ENCODE measurements around the gene TMEM191C. TPM values are rescaled to one million over a fixed set of nuclear protein-coding genes. Genes with fewer than 3 reads are reported as not detected.
A peak's percentile ranks its signal among the peaks of the same experiment; 100 is the strongest.
"Not testable (repeated sequence)": the region's sequence is repeated elsewhere in the genome, so short reads cannot be mapped to it uniquely, and the experiment has no call there.

Gene TMEM191C
- 1 to 10 TPM; 2.1 to 3.4 (median 3.2) TPM for total RNA-seq
- total RNA-seq (2013): 1.8 TPM

- H3K27me3 ChIP-seq (ENCODE audit: control insufficient read depth, insufficient read depth, low read length); H3K9me3 Mint-ChIP-seq; intact Hi-C loops (cut with micrococcal nuclease); H3K36me3 ChIP-seq (ENCODE audit: control insufficient read depth, insufficient read depth, low read length); H3K27me3 Mint-ChIP-seq (ENCODE audit: low read depth in 2 of 2); ATAC-seq; H3K36me3 Mint-ChIP-seq; DNase-seq; H3K4me1 ChIP-seq (ENCODE audit: control insufficient read depth, insufficient read depth, low read length); H3K9me3 ChIP-seq (ENCODE audit: control insufficient read depth, insufficient read depth, low read length); H3K4me1 Mint-ChIP-seq: not testable (repeated sequence)
- WGBS (ENCODE audit: insufficient coverage): no CpG with 5 or more reads among the region's 74 CpGs
- Histone ChIP-seq H3K27ac (ENCODE audit: low read length) (peak within 1 kb of the TSS; percentile 56), H3K4me3 (ENCODE audit: low read length) (peak within 1 kb of the TSS; percentile 34)
- Mint-ChIP-seq H3K27ac (peak within 1 kb of the TSS; percentile 83 to 87), H3K4me3 (peak within 1 kb of the TSS; percentile 84)
Observed at GRCh38 chr22:21467337-21468193, at the start of gene TMEM191C. Gene TMEM191C, plus strand, starts transcription at chr22:21467387. Its CDS starts 73 bp downstream, at chr22:21467460.

- H3K4me3 ChIP-seq (ENCODE audit: low read length); DNase-seq; H3K9me3 Mint-ChIP-seq; intact Hi-C loops (cut with micrococcal nuclease); H3K36me3 Mint-ChIP-seq; H3K27me3 ChIP-seq (ENCODE audit: control insufficient read depth, insufficient read depth, low read length); H3K4me1 Mint-ChIP-seq; H3K27ac Mint-ChIP-seq; H3K27me3 Mint-ChIP-seq (ENCODE audit: low read depth in 2 of 2); H3K9me3 ChIP-seq (ENCODE audit: control insufficient read depth, insufficient read depth, low read length); H3K36me3 ChIP-seq (ENCODE audit: control insufficient read depth, insufficient read depth, low read length); H3K4me1 ChIP-seq (ENCODE audit: control insufficient read depth, insufficient read depth, low read length); H3K27ac ChIP-seq (ENCODE audit: low read length): not testable (repeated sequence)
- WGBS (ENCODE audit: insufficient coverage): 0% methylated on average over 12 of the region's 33 CpGs
- ATAC-seq: peak in 2 of 3 donors; percentile 1 to 11
- peak overlapping the region; percentile 25 for H3K4me3 Mint-ChIP-seq
Observed at GRCh38 chr22:21417853-21418252, 49.3 kb upstream of the TMEM191C start.

GRCh38 chr22:21418974-21419638 lies 48.1 kb upstream of the TMEM191C start:
- H3K4me1 Mint-ChIP-seq; DNase-seq; H3K4me3 ChIP-seq (ENCODE audit: low read length); H3K9me3 ChIP-seq (ENCODE audit: control insufficient read depth, insufficient read depth, low read length); H3K27me3 ChIP-seq (ENCODE audit: control insufficient read depth, insufficient read depth, low read length); H3K27ac Mint-ChIP-seq; H3K27me3 Mint-ChIP-seq (ENCODE audit: low read depth in 2 of 2); H3K36me3 Mint-ChIP-seq; H3K36me3 ChIP-seq (ENCODE audit: control insufficient read depth, insufficient read depth, low read length); H3K27ac ChIP-seq (ENCODE audit: low read length); ATAC-seq; intact Hi-C loops (cut with micrococcal nuclease); H3K9me3 Mint-ChIP-seq; H3K4me3 Mint-ChIP-seq; H3K4me1 ChIP-seq (ENCODE audit: control insufficient read depth, insufficient read depth, low read length): not testable (repeated sequence)
- 95% methylated on average over 4 of the region's 15 CpGs for WGBS (ENCODE audit: insufficient coverage)

GRCh38 chr22:21420180-21420763 lies 46.9 kb upstream of the TMEM191C start:
- H3K9me3 ChIP-seq (ENCODE audit: control insufficient read depth, insufficient read depth, low read length); H3K27me3 ChIP-seq (ENCODE audit: control insufficient read depth, insufficient read depth, low read length); H3K4me3 ChIP-seq (ENCODE audit: low read length); H3K4me1 Mint-ChIP-seq; DNase-seq; H3K27ac ChIP-seq (ENCODE audit: low read length); H3K9me3 Mint-ChIP-seq; H3K36me3 ChIP-seq (ENCODE audit: control insufficient read depth, insufficient read depth, low read length); H3K36me3 Mint-ChIP-seq; H3K27me3 Mint-ChIP-seq (ENCODE audit: low read depth in 2 of 2); H3K27ac Mint-ChIP-seq; H3K4me3 Mint-ChIP-seq; H3K4me1 ChIP-seq (ENCODE audit: control insufficient read depth, insufficient read depth, low read length); intact Hi-C loops (cut with micrococcal nuclease): not testable (repeated sequence)
- WGBS (ENCODE audit: insufficient coverage): 31% methylated on average over 2 of the region's 19 CpGs
- ATAC-seq: peak; percentile 69 to 76 (median 75)

GRCh38 chr22:21424084-21424709 lies 43.0 kb upstream of the TMEM191C start:
- H3K27me3 Mint-ChIP-seq (ENCODE audit: low read depth in 2 of 2); ATAC-seq; DNase-seq; H3K27ac Mint-ChIP-seq; intact Hi-C loops (cut with micrococcal nuclease); H3K4me3 Mint-ChIP-seq; H3K36me3 Mint-ChIP-seq; H3K4me1 ChIP-seq (ENCODE audit: control insufficient read depth, insufficient read depth, low read length); H3K9me3 ChIP-seq (ENCODE audit: control insufficient read depth, insufficient read depth, low read length); H3K27me3 ChIP-seq (ENCODE audit: control insufficient read depth, insufficient read depth, low read length); H3K36me3 ChIP-seq (ENCODE audit: control insufficient read depth, insufficient read depth, low read length); H3K27ac ChIP-seq (ENCODE audit: low read length); H3K9me3 Mint-ChIP-seq; H3K4me3 ChIP-seq (ENCODE audit: low read length); H3K4me1 Mint-ChIP-seq: not testable (repeated sequence)
- WGBS (ENCODE audit: insufficient coverage): no CpG with 5 or more reads among the region's 12 CpGs

GRCh38 chr22:21434378-21435233 lies 32.6 kb upstream of the TMEM191C start:
- H3K27ac Mint-ChIP-seq; H3K27ac ChIP-seq (ENCODE audit: low read length); H3K4me3 ChIP-seq (ENCODE audit: low read length); H3K4me3 Mint-ChIP-seq; H3K4me1 ChIP-seq (ENCODE audit: control insufficient read depth, insufficient read depth, low read length); intact Hi-C loops (cut with micrococcal nuclease); H3K9me3 Mint-ChIP-seq; H3K4me1 Mint-ChIP-seq; H3K36me3 ChIP-seq (ENCODE audit: control insufficient read depth, insufficient read depth, low read length); H3K27me3 ChIP-seq (ENCODE audit: control insufficient read depth, insufficient read depth, low read length); H3K36me3 Mint-ChIP-seq; H3K27me3 Mint-ChIP-seq (ENCODE audit: low read depth in 2 of 2); DNase-seq; H3K9me3 ChIP-seq (ENCODE audit: control insufficient read depth, insufficient read depth, low read length): not testable (repeated sequence)
- peak in 2 of 3 donors; percentile 52 to 57 for ATAC-seq
- WGBS (ENCODE audit: insufficient coverage): no CpG with 5 or more reads among the region's 15 CpGs
